ENCODE results near the gene SYNE1.

SYNE1 gene

DNA sequence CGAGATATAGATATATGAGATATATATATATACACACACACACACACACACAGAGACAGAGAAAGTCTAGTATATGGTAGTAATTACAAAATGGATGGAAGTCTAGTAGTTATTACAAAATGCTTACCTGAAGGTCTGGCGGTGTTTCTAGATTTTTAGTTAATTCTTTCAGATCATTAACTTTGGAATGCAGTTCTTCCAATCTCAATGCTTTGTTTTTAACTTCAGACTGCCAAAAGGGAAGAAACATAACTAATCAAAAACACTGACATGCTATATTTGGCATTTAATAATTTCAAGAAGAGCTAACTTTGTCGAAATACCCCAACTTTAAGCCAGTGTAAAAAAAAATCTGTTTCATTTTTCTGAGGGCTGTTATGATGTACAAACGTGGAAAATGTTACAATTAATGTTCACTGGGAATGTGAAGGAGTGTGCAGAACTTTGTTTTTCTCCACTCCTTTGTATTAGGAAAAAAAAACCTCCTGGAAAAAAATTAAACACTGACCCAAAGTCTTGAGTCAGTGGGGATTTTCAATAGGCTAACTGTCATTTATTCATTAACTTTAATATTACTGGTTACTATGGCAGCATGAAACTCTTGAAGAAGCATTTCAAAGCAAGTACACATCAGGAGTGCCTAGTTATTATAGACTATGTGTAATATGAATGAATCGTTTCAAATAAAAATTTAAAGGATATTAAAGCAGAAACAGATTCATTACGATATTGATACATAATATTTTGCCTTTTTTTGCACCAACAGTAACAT, 232.9 kb downstream of the SYNE1 start:
- no peak for DNase-seq (ENCODE audit: low read depth)
- TF ChIP-seq, protein P1, sequence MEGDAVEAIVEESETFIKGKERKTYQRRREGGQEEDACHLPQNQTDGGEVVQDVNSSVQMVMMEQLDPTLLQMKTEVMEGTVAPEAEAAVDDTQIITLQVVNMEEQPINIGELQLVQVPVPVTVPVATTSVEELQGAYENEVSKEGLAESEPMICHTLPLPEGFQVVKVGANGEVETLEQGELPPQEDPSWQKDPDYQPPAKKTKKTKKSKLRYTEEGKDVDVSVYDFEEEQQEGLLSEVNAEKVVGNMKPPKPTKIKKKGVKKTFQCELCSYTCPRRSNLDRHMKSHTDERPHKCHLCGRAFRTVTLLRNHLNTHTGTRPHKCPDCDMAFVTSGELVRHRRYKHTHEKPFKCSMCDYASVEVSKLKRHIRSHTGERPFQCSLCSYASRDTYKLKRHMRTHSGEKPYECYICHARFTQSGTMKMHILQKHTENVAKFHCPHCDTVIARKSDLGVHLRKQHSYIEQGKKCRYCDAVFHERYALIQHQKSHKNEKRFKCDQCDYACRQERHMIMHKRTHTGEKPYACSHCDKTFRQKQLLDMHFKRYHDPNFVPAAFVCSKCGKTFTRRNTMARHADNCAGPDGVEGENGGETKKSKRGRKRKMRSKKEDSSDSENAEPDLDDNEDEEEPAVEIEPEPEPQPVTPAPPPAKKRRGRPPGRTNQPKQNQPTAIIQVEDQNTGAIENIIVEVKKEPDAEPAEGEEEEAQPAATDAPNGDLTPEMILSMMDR (IDR thresholded peaks at IDR 0.05; ENCODE audit: low read depth, low read length, missing control alignments): no peak
- H3K4me3 ChIP-seq (ENCODE audit: low read depth, low read length): no peak overlapping the region
- in situ Hi-C loops (cut with HindIII; ENCODE audit: low sequenced_read_pairs): no loop called here

DNA sequence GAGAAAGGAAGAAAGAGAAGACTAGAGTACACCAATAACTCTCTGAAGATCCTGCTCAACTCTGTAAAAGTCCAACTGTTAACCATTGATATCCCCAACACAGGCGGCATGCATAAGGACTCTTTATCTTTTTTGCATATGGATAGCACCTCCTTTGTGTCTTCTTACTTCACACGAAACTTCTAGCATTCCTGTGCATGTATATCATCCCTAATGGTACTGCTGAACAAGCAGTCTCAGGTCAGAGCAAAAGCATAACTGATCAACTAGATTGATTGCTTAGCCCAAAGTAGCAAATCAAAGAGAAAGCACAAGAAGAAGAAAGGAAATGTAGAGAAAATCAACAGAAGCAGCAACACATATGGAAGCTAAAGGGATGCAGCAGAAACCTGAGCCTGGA, 234.4 kb downstream of the SYNE1 start:
- H3K4me3 ChIP-seq (ENCODE audit: low read depth, low read length): no peak overlapping the region
- in situ Hi-C loops (cut with HindIII; ENCODE audit: low sequenced_read_pairs): no loop called here
- no peak for DNase-seq (ENCODE audit: low read depth)
- TF ChIP-seq, protein P1 (IDR thresholded peaks at IDR 0.05; ENCODE audit: low read depth, low read length, missing control alignments): no peak

GRCh38 chr6:152401978-152402377, 235.2 kb downstream of the SYNE1 start:
- DNase-seq (ENCODE audit: low read depth): no peak
- in situ Hi-C loops (cut with HindIII; ENCODE audit: low sequenced_read_pairs): no loop called here
- TF ChIP-seq, protein P1 (IDR thresholded peaks at IDR 0.05; ENCODE audit: low read depth, low read length, missing control alignments): no peak
- no peak overlapping the region for H3K4me3 ChIP-seq (ENCODE audit: low read depth, low read length)

DNA sequence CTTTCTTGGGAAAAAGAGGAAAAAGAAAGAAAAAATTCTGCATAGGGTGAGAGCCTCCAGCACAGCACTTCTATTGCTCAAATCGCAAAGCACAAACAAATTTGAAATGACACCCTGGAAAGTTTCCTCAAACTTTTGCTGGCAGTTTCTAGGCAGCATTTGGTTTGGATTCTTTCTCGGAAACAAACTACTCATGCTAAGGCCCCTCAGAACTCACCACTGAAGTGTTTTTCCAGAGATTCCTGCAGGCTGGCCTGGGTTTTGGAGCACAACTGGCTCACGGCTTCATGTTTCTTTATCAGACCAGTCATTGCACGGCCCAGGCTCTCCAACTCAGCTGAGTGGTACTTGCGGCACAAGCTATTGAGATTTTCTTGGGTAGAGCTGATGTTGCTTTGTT, 237.8 kb downstream of the SYNE1 start:
- TF ChIP-seq, protein P1 (IDR thresholded peaks at IDR 0.05; ENCODE audit: low read depth, low read length, missing control alignments): no peak
- no peak overlapping the region for H3K4me3 ChIP-seq (ENCODE audit: low read depth, low read length)
- no peak for DNase-seq (ENCODE audit: low read depth)
- in situ Hi-C loops (cut with HindIII; ENCODE audit: low sequenced_read_pairs): no loop called here

GRCh38 chr6:152398993-152399392, 238.2 kb downstream of the SYNE1 start:
- no peak overlapping the region for H3K4me3 ChIP-seq (ENCODE audit: low read depth, low read length)
- TF ChIP-seq, protein P1 (IDR thresholded peaks at IDR 0.05; ENCODE audit: low read depth, low read length, missing control alignments): no peak
- in situ Hi-C loops (cut with HindIII; ENCODE audit: low sequenced_read_pairs): no loop called here
- DNase-seq (ENCODE audit: low read depth): no peak

- H3K4me3 ChIP-seq (ENCODE audit: low read depth, low read length): no peak overlapping the region
- no peak for DNase-seq (ENCODE audit: low read depth)
- TF ChIP-seq, protein P1 (IDR thresholded peaks at IDR 0.05; ENCODE audit: low read depth, low read length, missing control alignments): no peak
- in situ Hi-C loops (cut with HindIII; ENCODE audit: low sequenced_read_pairs): no loop called here
Measured at GRCh38 chr6:152398316-152398715, 238.8 kb downstream of the SYNE1 start.
